Renal cortical epithelial cell (primary cell): Measurements from ENCODE around the gene ZNF391. TPM values are rescaled to one million over a fixed set of nuclear protein-coding genes. Genes with fewer than 3 reads are reported as not detected.
"Not testable (repeated sequence)": the region's sequence is repeated elsewhere in the genome, so short reads cannot be mapped to it uniquely, and the experiment has no call there.

Experiments used
- DNase-seq: peaks from one replicate; pipeline ENCODE4 v3.0.0-alpha.2; 2011; ENCODE audit warnings: low read depth
- total RNA-seq: library from RNA; depleted of rRNA; stranded (reverse); fragments of >200 nt; gene quantifications from 2 replicates; pipeline ENCODE4 v1.2.3, GENCODE V29; 2014

Gene ZNF391
- total RNA-seq, 1 donor from 2014 or later: 6.6 TPM

- no peak for DNase-seq
Measured at GRCh38 chr6:27422651-27423332, 34.2 kb downstream of the ZNF391 start.

- DNase-seq: not testable (repeated sequence)
Measured at GRCh38 chr6:27424851-27425250, 36.3 kb downstream of the ZNF391 start.

- no peak for DNase-seq
Measured at GRCh38 chr6:27426045-27426620, 37.6 kb downstream of the ZNF391 start.

- no peak for DNase-seq
Measured at GRCh38 chr6:27428502-27428901, 39.9 kb downstream of the ZNF391 start.

- no peak for DNase-seq
Measured at GRCh38 chr6:27428966-27429365, 40.4 kb downstream of the ZNF391 start.

GRCh38 chr6:27433714-27434113 is 45.2 kb downstream of the ZNF391 start:
- no peak for DNase-seq

GRCh38 chr6:27439371-27439770 is 50.8 kb downstream of the ZNF391 start:
- DNase-seq: no peak

GRCh38 chr6:27441001-27441400 is 52.4 kb downstream of the ZNF391 start:
- no peak for DNase-seq

GRCh38 chr6:27442932-27443331 is 54.4 kb downstream of the ZNF391 start:
- DNase-seq: no peak

GRCh38 chr6:27448456-27448855 is 59.9 kb downstream of the ZNF391 start:
- no peak for DNase-seq

- no peak for DNase-seq
Measured at GRCh38 chr6:27451660-27452390, 63.3 kb downstream of the ZNF391 start.

- peak; percentile 11 for DNase-seq
Measured at GRCh38 chr6:27452496-27452897, 63.9 kb downstream of the ZNF391 start.

Other genes starting within 250 kb of the ZNF391 start
- 2.6 and 3.4 TPM in 2 replicates for gene PRSS16, start 141.1 kb upstream of the ZNF391 start, total RNA-seq
- not detected in 2 replicates for gene POM121L2, start 76.5 kb upstream of the ZNF391 start, total RNA-seq
- 7.6 and 11.3 TPM in 2 replicates for gene ZNF184, start 84.3 kb downstream of the ZNF391 start, total RNA-seq